Measurements from ENCODE around the gene CALD1. TPM values are rescaled to one million over a fixed set of nuclear protein-coding genes. Genes with fewer than 3 reads are reported as not detected.

Gene CALD1
- total and polyA plus RNA-seq, 2 experiments from 2014 or later: 132 to 842 TPM

DNA sequence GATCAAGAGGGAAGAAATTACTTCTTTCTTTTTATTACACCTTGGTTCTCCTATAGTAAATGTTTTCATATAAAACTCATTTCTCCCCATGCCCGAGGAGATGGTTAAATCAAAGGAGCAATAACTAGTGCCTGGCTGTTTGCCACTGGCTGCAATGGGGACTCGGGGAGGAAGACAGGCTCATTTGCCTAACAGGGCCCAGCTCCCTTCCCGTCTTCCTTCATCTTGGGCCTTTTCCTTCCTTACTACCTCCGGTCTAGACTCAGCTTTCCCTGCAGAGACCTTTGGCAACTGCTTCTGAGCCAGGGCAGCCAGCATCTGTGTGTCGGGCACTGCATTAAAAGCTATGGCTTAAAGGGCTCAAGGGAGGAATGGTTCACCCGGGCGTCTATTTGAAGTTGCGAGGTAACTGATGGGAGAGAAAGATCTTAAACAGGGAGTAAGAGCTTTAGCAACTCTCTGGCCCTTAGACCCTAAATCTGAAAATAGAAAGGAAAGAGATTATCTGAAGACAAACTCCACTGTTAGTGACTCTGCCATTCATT, 63.5 kb downstream of the CALD1 start:
- no peaks in the 10 kb centered on the region for H3F3A ChIP-seq (replicated peaks; ENCODE audit: low read depth)
- TF ChIP-seq NANOG (IDR thresholded peaks at IDR 0.05; ENCODE audit: borderline replicate concordance) (no peak), CREB1 (CRISPR knock-in tag; IDR thresholded peaks at IDR 0.05; ENCODE audit: low read depth) (no peak), EZH2 (IDR thresholded peaks at IDR 0.05; ENCODE audit: low read depth, unreplicated experiment) (no peak), ZNF331 (CRISPR knock-in tag; IDR thresholded peaks at IDR 0.05; ENCODE audit: low read depth) (no peak), STAT1 (IDR thresholded peaks at IDR 0.05; ENCODE audit: unreplicated experiment) (no peak), JUNB (IDR thresholded peaks at IDR 0.05; ENCODE audit: unreplicated experiment) (no peak), EZH2phosphoT487 (IDR thresholded peaks at IDR 0.05; ENCODE audit: unreplicated experiment) (no peak), POLR2AphosphoS5 (IDR thresholded peaks at IDR 0.05; ENCODE audit: low read depth) (no peak), ZNF114 (CRISPR knock-in tag; IDR thresholded peaks at IDR 0.05) (no peak)
- TF ChIP-seq, protein P1, sequence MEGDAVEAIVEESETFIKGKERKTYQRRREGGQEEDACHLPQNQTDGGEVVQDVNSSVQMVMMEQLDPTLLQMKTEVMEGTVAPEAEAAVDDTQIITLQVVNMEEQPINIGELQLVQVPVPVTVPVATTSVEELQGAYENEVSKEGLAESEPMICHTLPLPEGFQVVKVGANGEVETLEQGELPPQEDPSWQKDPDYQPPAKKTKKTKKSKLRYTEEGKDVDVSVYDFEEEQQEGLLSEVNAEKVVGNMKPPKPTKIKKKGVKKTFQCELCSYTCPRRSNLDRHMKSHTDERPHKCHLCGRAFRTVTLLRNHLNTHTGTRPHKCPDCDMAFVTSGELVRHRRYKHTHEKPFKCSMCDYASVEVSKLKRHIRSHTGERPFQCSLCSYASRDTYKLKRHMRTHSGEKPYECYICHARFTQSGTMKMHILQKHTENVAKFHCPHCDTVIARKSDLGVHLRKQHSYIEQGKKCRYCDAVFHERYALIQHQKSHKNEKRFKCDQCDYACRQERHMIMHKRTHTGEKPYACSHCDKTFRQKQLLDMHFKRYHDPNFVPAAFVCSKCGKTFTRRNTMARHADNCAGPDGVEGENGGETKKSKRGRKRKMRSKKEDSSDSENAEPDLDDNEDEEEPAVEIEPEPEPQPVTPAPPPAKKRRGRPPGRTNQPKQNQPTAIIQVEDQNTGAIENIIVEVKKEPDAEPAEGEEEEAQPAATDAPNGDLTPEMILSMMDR (conservative IDR thresholded peaks at IDR 0.05; ENCODE audit: low read depth in 2 of 2): no peak
- TF ChIP-seq, protein P2, sequence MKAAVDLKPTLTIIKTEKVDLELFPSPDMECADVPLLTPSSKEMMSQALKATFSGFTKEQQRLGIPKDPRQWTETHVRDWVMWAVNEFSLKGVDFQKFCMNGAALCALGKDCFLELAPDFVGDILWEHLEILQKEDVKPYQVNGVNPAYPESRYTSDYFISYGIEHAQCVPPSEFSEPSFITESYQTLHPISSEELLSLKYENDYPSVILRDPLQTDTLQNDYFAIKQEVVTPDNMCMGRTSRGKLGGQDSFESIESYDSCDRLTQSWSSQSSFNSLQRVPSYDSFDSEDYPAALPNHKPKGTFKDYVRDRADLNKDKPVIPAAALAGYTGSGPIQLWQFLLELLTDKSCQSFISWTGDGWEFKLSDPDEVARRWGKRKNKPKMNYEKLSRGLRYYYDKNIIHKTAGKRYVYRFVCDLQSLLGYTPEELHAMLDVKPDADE (IDR thresholded peaks at IDR 0.05): no peak
- TF ChIP-seq, protein P3, sequence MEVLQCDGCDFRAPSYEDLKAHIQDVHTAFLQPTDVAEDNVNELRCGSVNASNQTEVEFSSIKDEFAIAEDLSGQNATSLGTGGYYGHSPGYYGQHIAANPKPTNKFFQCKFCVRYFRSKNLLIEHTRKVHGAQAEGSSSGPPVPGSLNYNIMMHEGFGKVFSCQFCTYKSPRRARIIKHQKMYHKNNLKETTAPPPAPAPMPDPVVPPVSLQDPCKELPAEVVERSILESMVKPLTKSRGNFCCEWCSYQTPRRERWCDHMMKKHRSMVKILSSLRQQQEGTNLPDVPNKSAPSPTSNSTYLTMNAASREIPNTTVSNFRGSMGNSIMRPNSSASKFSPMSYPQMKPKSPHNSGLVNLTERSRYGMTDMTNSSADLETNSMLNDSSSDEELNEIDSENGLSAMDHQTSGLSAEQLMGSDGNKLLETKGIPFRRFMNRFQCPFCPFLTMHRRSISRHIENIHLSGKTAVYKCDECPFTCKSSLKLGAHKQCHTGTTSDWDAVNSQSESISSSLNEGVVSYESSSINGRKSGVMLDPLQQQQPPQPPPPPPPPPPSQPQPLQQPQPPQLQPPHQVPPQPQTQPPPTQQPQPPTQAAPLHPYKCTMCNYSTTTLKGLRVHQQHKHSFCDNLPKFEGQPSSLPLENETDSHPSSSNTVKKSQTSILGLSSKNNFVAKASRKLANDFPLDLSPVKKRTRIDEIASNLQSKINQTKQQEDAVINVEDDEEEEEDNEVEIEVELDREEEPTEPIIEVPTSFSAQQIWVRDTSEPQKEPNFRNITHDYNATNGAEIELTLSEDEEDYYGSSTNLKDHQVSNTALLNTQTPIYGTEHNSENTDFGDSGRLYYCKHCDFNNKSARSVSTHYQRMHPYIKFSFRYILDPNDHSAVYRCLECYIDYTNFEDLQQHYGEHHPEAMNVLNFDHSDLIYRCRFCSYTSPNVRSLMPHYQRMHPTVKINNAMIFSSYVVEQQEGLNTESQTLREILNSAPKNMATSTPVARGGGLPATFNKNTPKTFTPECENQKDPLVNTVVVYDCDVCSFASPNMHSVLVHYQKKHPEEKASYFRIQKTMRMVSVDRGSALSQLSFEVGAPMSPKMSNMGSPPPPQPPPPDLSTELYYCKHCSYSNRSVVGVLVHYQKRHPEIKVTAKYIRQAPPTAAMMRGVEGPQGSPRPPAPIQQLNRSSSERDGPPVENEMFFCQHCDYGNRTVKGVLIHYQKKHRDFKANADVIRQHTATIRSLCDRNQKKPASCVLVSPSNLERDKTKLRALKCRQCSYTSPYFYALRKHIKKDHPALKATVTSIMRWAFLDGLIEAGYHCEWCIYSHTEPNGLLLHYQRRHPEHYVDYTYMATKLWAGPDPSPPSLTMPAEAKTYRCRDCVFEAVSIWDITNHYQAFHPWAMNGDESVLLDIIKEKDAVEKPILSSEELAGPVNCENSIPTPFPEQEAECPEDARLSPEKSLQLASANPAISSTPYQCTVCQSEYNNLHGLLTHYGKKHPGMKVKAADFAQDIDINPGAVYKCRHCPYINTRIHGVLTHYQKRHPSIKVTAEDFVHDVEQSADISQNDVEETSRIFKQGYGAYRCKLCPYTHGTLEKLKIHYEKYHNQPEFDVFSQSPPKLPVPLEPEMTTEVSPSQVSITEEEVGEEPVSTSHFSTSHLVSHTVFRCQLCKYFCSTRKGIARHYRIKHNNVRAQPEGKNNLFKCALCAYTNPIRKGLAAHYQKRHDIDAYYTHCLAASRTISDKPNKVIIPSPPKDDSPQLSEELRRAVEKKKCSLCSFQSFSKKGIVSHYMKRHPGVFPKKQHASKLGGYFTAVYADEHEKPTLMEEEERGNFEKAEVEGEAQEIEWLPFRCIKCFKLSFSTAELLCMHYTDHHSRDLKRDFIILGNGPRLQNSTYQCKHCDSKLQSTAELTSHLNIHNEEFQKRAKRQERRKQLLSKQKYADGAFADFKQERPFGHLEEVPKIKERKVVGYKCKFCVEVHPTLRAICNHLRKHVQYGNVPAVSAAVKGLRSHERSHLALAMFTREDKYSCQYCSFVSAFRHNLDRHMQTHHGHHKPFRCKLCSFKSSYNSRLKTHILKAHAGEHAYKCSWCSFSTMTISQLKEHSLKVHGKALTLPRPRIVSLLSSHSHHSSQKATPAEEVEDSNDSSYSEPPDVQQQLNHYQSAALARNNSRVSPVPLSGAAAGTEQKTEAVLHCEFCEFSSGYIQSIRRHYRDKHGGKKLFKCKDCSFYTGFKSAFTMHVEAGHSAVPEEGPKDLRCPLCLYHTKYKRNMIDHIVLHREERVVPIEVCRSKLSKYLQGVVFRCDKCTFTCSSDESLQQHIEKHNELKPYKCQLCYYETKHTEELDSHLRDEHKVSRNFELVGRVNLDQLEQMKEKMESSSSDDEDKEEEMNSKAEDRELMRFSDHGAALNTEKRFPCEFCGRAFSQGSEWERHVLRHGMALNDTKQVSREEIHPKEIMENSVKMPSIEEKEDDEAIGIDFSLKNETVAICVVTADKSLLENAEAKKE (CRISPR knock-in tag; IDR thresholded peaks at IDR 0.05): no peak
- TF ChIP-seq, protein P4, sequence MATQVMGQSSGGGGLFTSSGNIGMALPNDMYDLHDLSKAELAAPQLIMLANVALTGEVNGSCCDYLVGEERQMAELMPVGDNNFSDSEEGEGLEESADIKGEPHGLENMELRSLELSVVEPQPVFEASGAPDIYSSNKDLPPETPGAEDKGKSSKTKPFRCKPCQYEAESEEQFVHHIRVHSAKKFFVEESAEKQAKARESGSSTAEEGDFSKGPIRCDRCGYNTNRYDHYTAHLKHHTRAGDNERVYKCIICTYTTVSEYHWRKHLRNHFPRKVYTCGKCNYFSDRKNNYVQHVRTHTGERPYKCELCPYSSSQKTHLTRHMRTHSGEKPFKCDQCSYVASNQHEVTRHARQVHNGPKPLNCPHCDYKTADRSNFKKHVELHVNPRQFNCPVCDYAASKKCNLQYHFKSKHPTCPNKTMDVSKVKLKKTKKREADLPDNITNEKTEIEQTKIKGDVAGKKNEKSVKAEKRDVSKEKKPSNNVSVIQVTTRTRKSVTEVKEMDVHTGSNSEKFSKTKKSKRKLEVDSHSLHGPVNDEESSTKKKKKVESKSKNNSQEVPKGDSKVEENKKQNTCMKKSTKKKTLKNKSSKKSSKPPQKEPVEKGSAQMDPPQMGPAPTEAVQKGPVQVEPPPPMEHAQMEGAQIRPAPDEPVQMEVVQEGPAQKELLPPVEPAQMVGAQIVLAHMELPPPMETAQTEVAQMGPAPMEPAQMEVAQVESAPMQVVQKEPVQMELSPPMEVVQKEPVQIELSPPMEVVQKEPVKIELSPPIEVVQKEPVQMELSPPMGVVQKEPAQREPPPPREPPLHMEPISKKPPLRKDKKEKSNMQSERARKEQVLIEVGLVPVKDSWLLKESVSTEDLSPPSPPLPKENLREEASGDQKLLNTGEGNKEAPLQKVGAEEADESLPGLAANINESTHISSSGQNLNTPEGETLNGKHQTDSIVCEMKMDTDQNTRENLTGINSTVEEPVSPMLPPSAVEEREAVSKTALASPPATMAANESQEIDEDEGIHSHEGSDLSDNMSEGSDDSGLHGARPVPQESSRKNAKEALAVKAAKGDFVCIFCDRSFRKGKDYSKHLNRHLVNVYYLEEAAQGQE (IDR thresholded peaks at IDR 0.05; ENCODE audit: unreplicated experiment): no peak
- no peaks in the 10 kb centered on the region; the same call in 1 of the 2 replicates for H3K36me3 ChIP-seq (ENCODE audit: insufficient read depth)
- no peak overlapping the region for H3K4me3 ChIP-seq
- no peaks in the 10 kb centered on the region for H3K4me1 ChIP-seq (ENCODE audit: insufficient read depth)
- H2AFZ ChIP-seq: no peak overlapping the region
- ATAC-seq (no peak), DNase-seq (ENCODE audit: low spot score) (no peak)
- no peaks in the 10 kb centered on the region for H3K27me3 ChIP-seq (ENCODE audit: insufficient read depth)
- Mint-ChIP-seq H3K4me1 (peaks cover 25% of the 10 kb centered on the region), H3K36me3 (ENCODE audit: low read depth) (peaks cover 40% of the 10 kb centered on the region), H3K27ac (peak overlapping the region; percentile 50; the same call in 1 of the 2 replicates), H3K4me3 (no peak overlapping the region), H3K9me3 (no peaks in the 10 kb centered on the region), H3K27me3 (ENCODE audit: insufficient read depth, low read depth, poor library complexity) (no peaks in the 10 kb centered on the region)
- peaks cover 39% of the 10 kb centered on the region; the same call in 1 of the 2 replicates for H3K79me2 ChIP-seq (replicated peaks; ENCODE audit: insufficient read depth)
- H3K9me2 ChIP-seq (ENCODE audit: insufficient read depth): peaks cover 11% of the 10 kb centered on the region
- H4K20me1 ChIP-seq (replicated peaks; ENCODE audit: insufficient read depth): no peaks in the 10 kb centered on the region
- H3K27ac ChIP-seq (ENCODE audit: low read depth): 0 out of 2 replicates have a peak overlapping the region, but pooled peaks have one; percentile 20
- no peak overlapping the region for H3K4me2 ChIP-seq

All from GM23338 (cell line).